SW480 (cell line): ENCODE data around the gene CDX1.
A peak's percentile ranks its signal among the peaks of the same experiment; 100 is the strongest.

Experiments
- DNase-seq: peaks from one replicate; pipeline ENCODE4 v3.0.0-alpha.2; 2016; ENCODE audit warnings: low spot score

Gene CDX1

GRCh38 chr5:150166650-150167511 is at the start of gene CDX1:
CDX1 (plus strand) TSS chr5:150166778; CDS start chr5:150166877, 99 bp downstream.
- no peak for DNase-seq

DNA sequence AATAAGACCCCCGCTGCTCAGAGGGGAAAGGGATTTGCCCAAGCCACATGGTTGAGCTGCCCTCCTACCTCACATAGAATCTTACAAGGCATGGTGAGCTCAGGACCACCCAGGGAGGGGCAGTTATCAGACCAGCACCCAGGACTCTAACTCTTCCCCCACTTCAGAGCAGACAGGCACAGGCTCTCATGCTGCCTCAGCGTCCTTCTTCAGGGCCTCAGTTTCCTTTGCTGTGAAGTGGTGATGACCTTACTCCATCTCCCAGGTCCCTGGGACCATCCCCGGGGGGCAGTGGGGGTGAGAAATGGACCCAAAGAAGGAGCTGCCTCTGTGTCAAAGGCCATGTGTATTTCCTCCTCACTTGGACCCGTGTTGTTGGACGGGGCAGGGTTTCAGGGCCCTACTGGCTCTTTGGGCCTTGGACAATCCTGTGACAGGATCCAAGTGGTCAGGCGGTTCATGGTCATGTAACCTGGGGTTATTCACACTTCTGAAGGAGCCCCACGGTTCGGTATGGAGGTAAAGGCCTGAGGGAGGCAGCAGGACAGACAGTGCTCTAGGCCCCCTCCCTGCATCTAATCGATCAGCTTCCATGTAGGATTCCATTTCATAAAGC is 48.5 kb upstream of the CDX1 start:
- DNase-seq: no peak

DNA sequence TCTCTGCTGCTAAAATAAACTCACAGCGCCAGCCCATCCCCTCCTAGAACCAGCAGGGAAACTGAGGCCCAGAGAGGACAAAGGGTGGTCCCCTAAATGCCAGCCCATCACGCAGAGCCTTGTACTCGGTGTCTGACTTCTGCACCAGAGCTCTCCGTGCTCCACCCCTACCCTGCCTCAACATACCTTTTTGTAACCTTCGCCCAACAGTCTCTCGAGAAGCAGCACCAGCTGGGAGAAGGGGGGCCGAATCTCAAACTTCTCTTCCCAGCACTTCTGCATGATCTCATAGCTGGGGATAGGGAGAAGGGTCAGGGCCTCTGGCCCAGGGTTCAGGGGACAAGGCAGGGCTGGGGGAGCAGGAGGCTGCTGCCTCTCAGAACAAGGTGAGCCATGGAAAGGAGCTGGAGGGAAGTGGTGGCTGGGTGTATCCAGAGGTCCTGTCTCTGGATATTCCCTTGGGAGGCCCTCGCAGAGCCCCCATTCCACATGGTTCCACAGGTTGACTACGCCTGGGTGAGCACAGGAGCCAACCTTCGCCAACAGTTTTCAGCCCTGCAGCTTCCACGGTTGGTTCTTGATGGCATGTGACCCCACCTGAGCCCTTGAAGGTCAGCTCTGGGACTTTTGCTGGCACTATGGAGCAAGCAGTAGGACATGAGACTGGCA is 47.9 kb upstream of the CDX1 start:
- DNase-seq: no peak

DNA sequence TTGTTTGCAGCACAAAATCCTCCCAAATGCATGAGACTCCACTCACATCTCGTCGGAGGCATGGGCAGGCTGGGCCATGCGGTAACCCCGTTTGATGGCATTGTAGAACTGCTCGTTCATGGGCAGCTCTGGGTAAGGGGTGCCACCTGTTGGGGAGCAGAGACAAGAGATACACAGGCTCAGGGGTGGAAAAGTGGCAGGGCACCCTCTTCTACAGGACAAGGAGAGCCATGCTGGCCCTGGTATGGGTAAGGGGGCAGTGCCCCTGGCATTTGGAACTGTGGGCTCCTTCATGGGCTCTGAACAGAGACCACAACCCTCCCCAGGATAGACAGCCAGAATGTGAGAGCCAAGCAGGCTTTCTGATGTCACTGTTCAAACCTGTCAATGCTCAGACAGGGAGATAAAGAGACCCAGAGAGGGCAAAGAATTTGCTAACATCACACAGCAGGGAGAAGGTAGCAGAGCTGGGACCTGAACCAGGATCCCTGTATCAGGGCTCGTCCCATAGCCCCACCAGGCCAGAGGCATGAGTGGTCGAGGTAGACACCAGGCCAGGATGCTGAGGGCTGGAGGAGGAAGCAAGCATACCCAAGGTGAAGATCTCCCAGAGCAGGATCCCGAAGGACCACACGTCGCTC is 47.0 kb upstream of the CDX1 start:
- no peak for DNase-seq

- DNase-seq: no peak
Observed at GRCh38 chr5:150120062-150120441, 46.5 kb upstream of the CDX1 start.

- DNase-seq: no peak
Observed at GRCh38 chr5:150120617-150121447, 45.7 kb upstream of the CDX1 start.

GRCh38 chr5:150121448-150122157 is 45.0 kb upstream of the CDX1 start:
- no peak for DNase-seq

- DNase-seq: peak; percentile 64
Observed at GRCh38 chr5:150122158-150122510, 44.4 kb upstream of the CDX1 start.

DNA sequence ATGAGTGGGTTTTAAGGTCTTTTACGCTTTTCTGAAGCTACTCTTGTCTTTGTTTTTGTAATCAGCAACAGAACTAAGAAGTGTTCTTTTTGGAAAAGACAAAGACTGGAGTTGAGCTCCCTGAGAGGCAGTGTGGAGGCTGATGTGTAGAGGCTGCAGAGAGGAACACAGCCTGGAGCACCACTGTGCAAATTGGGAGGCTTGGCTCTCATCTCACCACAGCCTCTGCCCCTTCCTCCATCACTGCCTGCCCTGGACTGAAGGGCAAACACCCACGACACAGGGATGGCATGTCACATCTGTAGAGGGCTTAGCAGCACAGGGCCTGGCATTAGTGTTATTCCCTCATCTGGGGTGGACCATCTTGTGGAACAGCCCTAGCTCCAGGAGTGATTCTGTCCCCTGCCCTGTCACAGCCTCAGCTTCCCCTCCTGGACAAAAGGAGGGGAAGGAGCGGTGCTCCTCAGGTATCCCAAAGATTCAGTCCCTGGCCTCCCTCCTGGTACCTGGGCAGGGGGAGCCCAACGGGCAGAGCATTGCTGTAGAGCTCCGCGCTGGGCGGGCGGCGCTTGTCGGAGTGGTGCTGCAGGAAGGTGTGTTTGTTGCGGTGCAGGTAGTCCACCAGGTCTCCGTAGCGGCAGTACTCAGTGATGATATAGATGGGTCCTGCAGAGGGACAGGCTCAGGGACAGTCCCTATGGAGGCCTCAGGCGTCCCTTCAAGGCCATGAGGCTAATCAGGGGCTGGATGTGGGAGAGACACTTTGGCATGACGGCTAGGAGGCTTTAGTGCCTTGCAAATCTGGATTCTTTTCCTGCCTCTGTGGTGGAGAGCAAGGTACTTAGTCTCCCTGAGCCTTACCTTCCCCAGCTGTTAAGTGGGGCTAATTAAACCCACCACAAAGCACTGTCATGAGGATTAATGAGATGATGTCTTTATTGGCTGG is 43.8 kb upstream of the CDX1 start:
- DNase-seq: no peak

DNA sequence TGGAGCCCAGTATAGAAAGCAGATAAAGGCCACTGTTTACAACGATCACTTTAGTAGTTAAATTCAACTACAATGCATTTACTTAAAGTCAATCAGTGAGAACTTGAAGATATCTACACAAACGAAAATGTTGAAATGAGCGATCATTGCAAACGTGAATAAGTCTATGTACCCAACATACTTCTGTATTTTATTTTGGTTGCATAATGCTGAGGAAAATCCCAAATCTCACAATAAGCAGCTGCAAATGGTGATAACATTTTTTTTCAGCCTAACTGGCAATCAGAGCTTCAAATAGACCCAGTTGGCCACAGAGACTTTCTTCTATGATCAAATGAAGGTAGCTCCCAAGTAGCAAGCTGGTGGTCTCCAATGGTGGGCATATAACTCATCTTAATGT is 43.0 kb upstream of the CDX1 start:
- DNase-seq: no peak

GRCh38 chr5:150124111-150124557 is 42.4 kb upstream of the CDX1 start:
- DNase-seq: no peak

- no peak for DNase-seq
Observed at GRCh38 chr5:150124596-150124995, 42.0 kb upstream of the CDX1 start.

- DNase-seq: no peak
Observed at GRCh38 chr5:150125334-150125733, 41.2 kb upstream of the CDX1 start.

DNA sequence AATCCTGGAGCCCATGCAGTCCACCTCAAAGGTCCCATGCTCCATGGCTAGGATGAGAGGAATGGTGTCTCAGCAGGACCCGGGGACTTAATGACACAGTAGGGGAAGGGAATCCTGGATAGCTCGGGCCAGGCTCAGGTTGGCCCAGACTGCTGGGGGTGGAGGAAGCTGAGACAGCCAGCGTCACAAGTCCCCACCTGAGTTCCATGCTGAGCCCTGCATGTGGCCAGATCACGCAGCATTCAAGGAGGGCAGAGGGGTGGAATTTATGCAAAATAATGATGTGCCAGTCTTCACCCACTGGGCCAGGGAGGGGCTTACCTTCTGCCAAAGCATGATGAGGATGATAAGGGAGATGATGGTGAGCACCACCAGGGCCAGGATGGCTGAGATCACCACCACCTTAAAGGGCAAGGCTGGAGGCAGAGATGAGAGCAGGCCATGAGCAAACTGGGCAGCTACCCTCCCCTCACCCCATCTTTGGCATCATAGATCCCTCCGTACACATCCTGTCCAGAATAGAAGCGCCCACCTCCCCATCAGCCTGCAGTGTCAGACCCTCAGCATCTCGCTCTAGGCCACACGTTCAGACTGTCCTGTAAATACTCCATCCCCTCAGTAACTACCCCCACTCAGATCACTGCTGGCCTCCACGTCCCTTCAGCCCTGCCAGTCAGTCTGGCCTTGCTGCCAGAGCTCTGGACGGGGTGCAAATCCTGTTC is 40.2 kb upstream of the CDX1 start:
- DNase-seq: no peak

GRCh38 chr5:150126921-150127265 is 39.7 kb upstream of the CDX1 start:
- DNase-seq: no peak

DNA sequence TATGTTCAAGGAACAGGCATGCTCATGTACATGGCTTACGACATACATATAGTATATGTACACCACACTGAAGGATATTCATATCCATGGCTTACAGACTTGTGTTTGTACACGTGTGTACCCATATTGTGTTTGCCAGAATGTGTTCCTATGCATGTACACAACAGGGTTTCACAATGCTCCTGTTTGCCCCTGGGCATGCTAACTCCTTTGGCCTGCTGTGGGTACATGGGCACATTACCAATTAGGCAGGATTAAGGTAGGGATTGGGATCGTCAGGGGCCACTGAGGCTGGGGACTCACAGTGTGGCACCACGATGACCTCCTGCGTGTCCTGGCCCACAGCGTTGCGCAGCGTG is 37.1 kb upstream of the CDX1 start:
- no peak for DNase-seq

DNA sequence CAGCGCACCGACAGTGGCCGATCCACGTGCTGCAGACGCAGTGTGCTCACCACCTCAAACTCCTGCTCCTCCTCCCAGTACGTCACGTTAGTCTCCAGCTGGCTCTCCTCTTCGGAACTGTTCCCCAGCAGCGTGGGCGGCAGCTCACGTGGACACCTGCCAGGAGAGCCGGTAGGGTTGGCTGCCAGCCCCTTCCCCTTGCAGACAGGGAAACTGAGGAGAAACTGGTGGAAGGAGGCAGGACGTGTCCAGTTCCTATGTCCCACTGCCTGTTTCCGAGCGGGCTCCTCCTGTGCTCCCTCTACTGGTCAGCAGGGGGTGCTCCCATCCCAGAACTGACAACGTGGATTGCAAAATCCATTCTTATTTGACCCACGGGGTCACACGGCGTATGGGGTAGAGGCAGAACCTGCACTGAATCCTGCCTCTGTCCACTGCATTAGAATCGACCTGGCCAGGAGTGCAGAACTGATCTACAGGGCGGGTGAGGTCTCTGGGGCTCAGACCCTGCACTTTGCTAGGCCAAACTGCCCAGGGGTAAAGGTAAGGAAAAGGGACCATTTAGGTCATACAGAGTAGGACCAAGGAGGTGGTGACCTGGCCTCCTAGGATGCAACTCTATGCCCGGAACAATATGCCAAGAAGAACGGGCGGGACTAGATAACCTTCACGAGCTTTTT is 36.6 kb upstream of the CDX1 start:
- DNase-seq: peak; percentile 69

- DNase-seq: no peak
Observed at GRCh38 chr5:150130493-150130922, 36.1 kb upstream of the CDX1 start.

DNA sequence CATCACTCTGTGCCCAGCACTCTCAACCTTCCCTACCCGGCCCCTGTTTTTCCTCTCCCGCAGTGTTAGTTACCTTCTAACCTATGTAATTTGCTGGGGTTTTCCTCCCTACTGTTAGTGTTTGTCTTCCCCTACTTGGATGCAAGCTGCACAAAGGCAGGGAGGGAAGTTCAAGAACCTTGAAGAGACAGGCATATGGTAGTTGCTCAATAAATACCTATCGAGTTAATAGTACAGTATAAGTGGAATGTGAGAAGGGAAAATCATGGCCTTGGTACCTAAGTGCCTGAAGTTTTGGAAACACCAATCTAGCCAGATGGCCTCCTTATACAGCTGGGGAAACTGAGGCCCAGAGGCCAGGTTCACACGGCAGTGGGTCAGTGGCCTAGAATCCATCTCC is 35.1 kb upstream of the CDX1 start:
- DNase-seq: no peak
